SKM-1 treated with dmso at 0.1 percent for 144 hours (cell line): ENCODE data around the gene CCNYL1.
"Not testable (repeated sequence)": the region's sequence is repeated elsewhere in the genome, so short reads cannot be mapped to it uniquely, and the experiment has no call there.

Source experiments
- DNase-seq: peaks from one replicate; lab custom pipeline; 2025; ENCODE audit not compliant: unreplicated experiment; lab: John Stamatoyannopoulos, UW

The CCNYL1 gene

DNA sequence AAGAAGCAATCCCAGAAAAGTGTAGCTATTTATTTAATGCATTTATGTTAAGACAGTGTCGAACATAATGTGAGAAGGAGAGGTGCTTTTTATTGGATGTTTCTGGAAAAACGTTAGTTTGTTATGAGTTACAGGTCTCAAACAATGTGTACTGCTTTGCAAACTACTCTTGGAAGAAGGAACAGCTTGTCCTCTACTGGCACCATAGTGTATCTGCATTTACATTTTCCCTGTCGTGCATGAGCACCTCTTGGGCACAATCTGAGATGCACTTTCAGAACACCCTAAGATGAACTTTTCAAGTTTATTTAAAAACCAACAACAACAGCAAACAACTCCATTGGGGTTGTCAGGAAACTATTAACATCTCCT, 22.8 kb downstream of the CCNYL1 start:
- DNase-seq: peak; percentile 29

GRCh38 chr2:207734636-207735512, 23.4 kb downstream of the CCNYL1 start:
- DNase-seq: no peak

DNA sequence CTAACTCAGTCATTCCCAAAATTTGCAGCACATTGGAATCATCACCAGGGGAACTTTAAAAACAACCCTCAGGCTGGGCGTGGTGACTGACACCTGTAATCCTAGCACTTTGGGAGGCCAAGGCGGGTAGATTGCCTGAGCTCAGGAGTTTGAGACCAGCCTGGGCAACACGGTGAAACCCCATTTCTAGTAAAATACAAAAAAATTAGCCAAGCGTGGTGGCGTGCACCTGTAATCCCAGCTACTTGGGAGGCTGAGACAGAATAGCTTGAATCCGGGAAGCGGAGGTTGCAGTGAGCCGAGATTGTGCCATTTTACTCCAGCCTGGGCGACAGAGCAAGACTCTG, 24.0 kb downstream of the CCNYL1 start:
- not testable (repeated sequence) for DNase-seq

DNA sequence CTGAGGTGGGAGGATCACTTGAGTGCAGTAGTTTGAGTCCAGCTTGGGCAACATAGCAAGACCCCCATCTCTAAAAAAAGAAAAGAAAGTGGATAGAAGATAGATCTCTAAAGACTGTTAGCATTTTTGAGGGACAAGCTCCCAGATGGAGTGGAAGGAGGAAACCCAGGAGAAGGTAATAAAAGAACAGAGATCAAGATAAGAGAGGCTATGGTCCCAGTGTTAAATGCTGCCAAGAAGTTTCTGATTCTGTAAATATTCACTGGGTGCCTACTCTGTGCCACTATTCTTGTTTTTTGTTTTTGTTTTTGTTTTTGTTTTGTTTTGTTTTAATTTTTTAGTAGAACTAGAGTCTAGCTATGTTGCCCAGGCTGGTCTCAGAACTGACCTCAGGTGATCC, 32.1 kb downstream of the CCNYL1 start:
- DNase-seq: no peak

GRCh38 chr2:207744050-207744449, 32.6 kb downstream of the CCNYL1 start:
- no peak for DNase-seq

GRCh38 chr2:207744451-207744850, 33.0 kb downstream of the CCNYL1 start:
- DNase-seq: no peak

- peak; percentile 84 for DNase-seq
Measured at GRCh38 chr2:207746131-207746530, 34.7 kb downstream of the CCNYL1 start.

- no peak for DNase-seq
Measured at GRCh38 chr2:207747653-207748560, 36.5 kb downstream of the CCNYL1 start.

GRCh38 chr2:207748993-207749392, 37.6 kb downstream of the CCNYL1 start:
- no peak for DNase-seq

- no peak for DNase-seq
Measured at GRCh38 chr2:207749873-207750272, 38.4 kb downstream of the CCNYL1 start.

DNA sequence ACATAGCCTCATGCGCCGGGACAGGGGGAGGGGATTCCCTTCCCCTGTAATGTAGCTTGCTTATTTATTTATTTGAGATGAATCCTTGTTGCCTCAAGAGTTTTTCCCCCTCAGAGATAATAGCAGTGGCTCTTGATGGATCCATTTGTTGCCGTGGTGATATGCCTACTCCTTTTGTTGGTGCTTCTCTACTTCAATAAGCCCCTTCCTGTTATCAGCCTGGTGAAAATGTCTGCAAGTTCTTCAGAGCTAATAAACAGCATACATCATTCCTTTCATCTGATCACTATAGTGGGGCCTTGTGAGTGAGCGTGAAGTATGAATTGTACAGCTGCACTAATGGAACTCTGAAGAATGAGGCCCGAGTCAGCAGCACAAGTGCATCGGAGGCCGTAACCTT, 38.9 kb downstream of the CCNYL1 start:
- no peak for DNase-seq

DNA sequence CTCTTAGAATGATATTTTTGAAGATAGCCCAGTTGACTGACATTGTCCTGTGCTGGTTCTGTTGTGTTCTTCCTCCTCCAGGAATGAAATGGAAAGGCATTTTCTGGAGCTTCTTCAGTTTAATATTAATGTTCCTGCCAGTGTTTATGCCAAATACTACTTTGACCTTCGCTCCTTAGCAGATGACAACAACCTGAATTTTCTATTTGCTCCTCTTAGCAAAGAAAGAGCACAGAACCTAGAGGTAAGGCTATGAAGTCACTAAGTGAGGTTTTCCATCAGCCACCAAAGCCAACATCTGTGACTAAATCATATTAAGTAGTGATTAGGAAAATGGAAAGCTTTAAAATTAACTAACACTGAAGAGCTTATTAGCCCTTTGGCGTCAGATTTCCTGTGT, 39.4 kb downstream of the CCNYL1 start:
- DNase-seq: no peak

- not testable (repeated sequence) for DNase-seq
Measured at GRCh38 chr2:207753688-207754087, 42.2 kb downstream of the CCNYL1 start.

DNA sequence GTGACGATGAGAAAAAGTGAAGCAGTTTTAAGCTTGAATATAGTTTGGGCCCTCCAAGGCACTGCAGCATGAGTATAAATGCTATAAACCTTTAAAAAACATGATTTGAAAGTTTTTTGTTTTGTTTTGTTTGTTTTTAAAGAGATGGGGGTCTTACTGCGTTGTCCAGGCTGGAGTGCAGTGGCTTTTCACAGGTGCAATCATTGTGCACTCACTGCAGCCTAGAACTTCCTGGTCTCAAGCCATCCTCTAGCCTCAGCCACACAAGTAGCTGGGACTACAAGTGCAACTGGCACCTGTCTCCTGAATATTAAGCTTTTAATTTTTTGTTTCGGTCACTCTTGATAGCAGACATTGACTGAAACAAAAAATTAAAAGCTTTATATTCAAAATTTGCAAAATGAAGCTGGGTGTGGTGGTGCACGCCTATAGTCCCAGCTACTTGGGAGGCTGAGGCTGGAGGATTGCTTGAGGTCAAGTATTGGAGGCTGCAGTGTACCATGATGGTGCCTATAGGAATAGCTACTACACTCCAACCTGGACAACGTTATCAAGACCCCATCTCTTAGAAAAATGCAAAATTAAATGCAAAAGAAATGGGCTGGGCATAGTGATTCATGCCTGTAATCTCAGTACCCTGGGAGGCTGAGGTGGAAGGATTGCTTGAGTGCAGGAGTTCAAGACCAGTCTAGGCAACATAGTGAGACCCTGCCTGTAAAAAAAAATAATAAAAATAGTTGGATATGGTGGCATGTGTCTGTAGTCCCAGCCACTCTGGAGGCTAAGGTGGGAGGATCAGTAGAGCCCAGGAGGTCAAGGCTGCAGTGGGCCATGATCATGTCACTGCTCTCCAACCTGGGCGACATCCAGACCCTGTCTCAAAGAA, 43.3 kb downstream of the CCNYL1 start:
- no peak for DNase-seq

GRCh38 chr2:207758025-207758424, 46.6 kb downstream of the CCNYL1 start:
- DNase-seq: no peak

DNA sequence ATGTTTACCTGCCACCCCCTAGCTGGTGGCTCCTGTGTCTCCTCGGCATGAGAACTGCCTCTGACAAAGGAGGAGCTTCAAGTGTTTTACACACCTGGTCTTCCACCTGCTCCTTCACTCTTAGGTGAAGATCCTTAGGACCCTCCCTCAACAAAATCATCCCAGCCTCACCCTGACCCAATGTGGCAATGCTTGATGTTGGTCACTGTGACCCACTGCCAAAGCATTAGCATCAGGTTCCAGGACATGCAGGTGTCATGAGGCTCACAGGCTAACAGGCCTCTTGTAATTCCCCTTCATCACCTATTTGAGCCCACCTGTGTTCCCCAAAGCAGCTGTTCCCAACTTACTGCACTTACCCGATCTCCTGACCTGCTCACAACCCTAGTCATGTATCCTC, 48.5 kb downstream of the CCNYL1 start:
- DNase-seq: no peak

GRCh38 chr2:207760453-207760852, 49.0 kb downstream of the CCNYL1 start:
- DNase-seq: no peak

- not testable (repeated sequence) for DNase-seq
Measured at GRCh38 chr2:207761426-207761825, 50.0 kb downstream of the CCNYL1 start.

GRCh38 chr2:207762146-207762545, 50.7 kb downstream of the CCNYL1 start:
- no peak for DNase-seq

- DNase-seq: no peak
Measured at GRCh38 chr2:207763303-207763917, 52.0 kb downstream of the CCNYL1 start.
